GM19099 (cell line): ENCODE results near the gene VKORC1.
A peak's percentile ranks its signal among the peaks of the same experiment; 100 is the strongest.

Experiments used
- POLR2A ChIP-seq: IDR thresholded peaks from 3 replicates; pipeline ENCODE4 v1.6.1; 2011; ENCODE audit warnings: low read depth; ENCODE audit not compliant: insufficient read length; ENCODE audit errors: extremely low read depth

Gene VKORC1

DNA sequence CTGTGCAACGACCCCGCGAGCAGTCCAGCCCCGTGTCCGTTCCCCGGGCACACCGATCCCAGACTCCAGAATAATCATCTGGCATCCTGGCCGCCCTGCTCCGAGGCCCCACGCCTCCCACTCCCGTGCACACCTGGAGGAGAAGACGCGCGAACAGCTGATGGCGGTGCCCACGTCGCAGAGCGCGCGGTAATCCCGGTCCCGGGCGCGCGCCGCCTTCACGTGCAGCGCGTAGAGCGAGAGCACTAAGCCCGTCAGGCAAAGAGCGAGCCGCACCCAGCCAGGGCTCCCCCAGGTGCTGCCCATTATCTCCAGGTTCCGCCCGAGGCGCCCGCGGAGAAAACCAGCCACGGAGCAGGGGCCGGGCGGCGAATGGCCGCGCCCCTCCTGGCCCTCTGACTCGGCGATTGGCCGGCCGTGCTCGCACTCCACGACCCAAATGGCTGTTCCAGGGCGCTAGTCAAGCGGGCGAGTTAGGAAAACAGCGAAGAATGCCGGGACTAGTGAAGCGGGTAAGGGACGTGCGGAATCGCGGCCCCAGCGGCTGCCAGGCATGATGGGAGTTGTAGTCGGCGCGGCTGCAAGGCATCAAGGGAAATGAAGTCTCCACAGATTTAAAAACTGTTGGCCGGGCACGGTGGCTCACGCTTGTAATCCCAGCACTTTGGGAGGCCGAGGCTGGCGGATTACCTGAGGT, at the start of gene VKORC1:
VKORC1 (minus strand) TSS at position 374 of the 697 bp plus-strand sequence; CDS start at position 306, 68 bp downstream.
- TF ChIP-seq POLR2A, result peak; percentile 63

DNA sequence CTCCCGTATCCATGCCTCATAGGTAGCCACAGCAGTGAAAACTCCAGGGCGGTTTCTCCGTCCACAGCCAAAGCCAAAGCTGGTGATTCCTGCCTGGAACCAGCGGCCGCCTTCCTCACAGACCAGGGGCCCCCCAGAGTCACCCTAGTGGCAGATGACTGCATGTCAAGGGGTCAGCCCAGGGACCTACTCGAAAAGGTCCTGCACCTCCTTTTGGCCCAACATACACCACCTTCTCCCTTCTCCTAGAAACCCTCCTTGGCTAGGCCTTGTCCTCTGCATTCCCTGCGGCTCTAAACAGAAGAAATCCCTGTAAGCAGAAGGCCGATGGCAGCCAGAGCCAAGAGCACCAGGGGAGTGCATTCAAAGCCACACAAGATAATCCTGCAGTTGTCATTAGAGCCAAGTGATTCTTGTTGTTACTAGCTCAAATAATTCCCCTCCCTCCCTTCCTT, 49.1 kb upstream of the VKORC1 start:
- TF ChIP-seq POLR2A, result no peak

DNA sequence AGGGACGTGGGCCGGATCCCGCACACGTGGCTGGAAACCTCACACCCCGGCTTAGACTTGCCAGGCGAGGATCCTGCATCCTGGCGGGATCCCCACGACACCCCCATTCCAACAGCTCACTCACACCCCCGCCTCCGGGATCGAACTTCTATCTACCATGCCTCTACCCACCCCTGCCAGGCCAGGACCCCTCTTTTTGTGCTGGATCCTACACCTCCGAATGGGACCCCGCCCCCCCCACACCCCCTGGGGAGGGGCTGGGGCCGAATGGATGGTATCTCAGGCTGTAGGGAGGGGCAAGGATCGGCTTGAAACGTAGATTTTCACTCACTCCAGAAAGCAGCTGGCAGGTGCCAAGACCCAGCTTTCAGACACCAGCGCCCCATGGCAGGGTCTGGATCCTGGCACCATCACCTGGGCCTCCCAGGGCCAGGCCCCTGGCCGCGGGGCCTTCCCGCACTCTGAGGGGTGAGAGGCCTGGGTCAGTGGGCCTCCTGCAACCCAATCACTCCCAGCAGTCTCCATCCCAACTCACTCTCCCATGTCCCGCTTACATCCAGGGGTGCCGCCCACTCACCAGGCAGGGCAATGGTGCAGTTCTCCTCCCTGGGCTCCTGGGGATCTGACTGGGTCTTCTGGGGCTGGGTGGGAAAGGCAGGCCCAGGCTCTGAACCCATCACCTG, 48.6 kb upstream of the VKORC1 start:
- TF ChIP-seq POLR2A, result no peak

GRCh38 chr16:31142109-31143010, 47.8 kb upstream of the VKORC1 start:
- TF ChIP-seq POLR2A, result peak; percentile 43

DNA sequence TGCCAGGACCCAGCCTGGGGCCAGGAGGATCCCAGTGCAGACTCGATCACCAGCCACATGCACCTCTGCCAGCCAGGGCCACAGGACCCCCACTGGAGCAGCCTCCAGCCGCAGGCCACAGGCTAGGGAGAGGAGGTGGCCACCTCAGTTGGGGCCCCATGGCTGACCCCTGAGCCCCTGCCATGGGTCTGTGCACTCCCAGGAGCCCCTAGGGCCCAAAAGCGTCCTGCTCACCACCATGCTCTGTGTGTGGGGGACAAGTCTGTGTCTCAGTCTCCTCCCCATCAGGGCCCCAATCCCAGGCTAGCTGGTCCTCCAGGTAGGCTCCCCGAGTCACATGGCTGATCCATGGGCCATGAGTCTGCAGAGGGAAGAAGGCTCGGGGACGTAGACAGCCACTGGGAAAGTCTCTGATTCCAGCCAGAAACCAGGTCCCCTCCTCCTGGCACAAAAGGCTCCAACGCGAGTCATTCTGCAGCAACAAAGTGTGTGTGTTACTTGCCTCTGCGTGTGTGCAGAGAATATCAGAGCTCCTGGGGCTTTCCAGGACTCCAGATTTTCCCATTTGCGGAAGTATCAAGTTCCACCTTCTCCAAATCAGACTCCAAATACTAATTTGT, 47.0 kb upstream of the VKORC1 start:
- no peak for TF ChIP-seq POLR2A

GRCh38 chr16:31138621-31139578, 44.3 kb upstream of the VKORC1 start:
- TF ChIP-seq POLR2A, result no peak

- TF ChIP-seq POLR2A, result no peak
Observed at GRCh38 chr16:31136287-31136662, 41.7 kb upstream of the VKORC1 start.

DNA sequence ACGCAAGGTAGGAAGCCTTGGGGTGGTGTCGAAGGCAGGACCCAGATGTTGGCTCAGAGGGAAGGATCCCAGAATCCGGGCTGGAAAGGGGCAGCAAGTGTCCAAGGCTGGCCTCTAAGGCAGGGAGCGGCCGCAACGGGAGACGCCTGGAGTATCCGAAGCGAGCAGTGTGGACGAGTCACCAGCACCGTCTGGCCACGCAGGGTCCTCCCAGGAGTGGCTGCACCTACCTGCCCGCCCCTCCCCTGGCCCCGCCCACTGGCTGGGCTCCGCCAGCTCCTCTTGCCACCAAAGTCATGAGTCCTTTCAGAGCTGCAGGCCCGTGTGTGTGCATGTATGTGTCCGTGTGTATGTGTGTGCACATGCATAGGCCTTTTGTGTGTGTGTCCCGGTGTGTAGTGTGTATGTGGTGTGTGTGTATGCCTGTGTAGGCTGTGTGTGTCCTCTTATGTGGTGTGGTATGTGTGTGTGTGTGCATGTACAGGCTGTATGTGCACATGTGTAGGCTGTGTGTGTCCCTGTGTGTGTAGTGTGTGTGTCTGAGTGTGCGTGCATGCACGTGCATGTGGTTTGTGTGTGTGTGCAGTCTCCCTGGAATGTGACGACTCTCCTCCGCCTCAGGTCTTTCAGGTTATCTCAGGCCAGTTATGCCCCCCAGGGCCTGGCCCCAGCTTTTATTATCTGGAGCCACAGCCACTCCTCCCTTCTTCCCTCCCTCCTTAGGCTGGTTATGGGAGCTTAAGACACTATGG, 41.1 kb upstream of the VKORC1 start, which contains the start of gene PRSS8:
PRSS8 (minus strand) TSS at position 193 of the 752 bp plus-strand sequence. CDS start 229 bp downstream, outside the sequence.
- TF ChIP-seq POLR2A, result no peak

GRCh38 chr16:31134625-31135534, 40.3 kb upstream of the VKORC1 start:
- no peak for TF ChIP-seq POLR2A

DNA sequence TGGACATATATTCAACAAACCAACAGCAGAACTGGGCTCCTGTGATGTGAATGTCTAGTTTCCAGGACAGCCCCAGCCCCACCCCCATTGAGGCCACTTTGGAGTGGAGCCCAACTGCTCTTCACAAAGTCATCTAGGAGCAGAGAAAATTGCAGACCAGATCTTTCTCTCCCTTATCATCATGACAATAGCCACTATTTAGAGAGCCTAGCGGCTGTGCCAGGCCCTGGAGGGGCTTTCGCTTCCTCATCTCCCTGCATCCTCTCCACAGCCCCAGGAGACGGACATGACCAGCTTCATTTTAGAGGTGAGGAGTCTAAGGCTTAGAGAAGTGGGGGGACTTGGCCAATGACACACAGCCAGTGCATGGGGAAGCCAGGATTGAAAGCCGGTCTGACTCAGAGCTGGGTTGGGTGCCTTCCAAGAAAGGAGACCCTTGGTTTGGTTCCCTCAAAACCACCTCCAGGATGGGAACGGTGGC, 39.5 kb upstream of the VKORC1 start:
- TF ChIP-seq POLR2A, result no peak

- no peak for TF ChIP-seq POLR2A
Observed at GRCh38 chr16:31133046-31133501, 38.5 kb upstream of the VKORC1 start.
